T-helper 2 cell treated with Interferon-gamma antibody and Interleukin-4, amounts not matched to agents 5 μg/mL and 100 μg/mL, for 36 hours (primary cell): ENCODE results near the gene GGT6.

Experiments used
- DNase-seq: peaks from one replicate; pipeline ENCODE4 v3.0.0; 2021; ENCODE audit warnings: low spot score
- H3K27ac Mint-ChIP-seq: one replicate; pipeline ENCODE4 v1.8.0; 2021; ENCODE audit warnings: mild to moderate bottlenecking, mixed read lengths
- H3K27me3 Mint-ChIP-seq: one replicate; pipeline ENCODE4 v1.8.0; 2021; ENCODE audit warnings: low read depth, mixed read lengths
- H3K36me3 Mint-ChIP-seq: one replicate; pipeline ENCODE4 v1.8.0; 2021; ENCODE audit warnings: low read depth, mixed read lengths
- H3K4me1 Mint-ChIP-seq: one replicate; pipeline ENCODE4 v1.8.0; 2021; ENCODE audit warnings: low read depth, mixed read lengths
- H3K4me3 Mint-ChIP-seq: one replicate; pipeline ENCODE4 v1.8.0; 2022; ENCODE audit warnings: mild to moderate bottlenecking, moderate library complexity, mixed read lengths
- H3K9me3 Mint-ChIP-seq: one replicate; pipeline ENCODE4 v1.8.0; 2021; ENCODE audit warnings: mixed read lengths

Gene GGT6

GRCh38 chr17:4574448-4575045, 14.2 kb upstream of the GGT6 start:
- no peak overlapping the region for H3K27ac Mint-ChIP-seq
- H3K4me3 Mint-ChIP-seq, result no peak overlapping the region
- no peak for DNase-seq
- peaks cover 13% of the 10 kb centered on the region for H3K4me1 Mint-ChIP-seq
- H3K27me3 Mint-ChIP-seq, result peaks cover 8% of the 10 kb centered on the region
- no peaks in the 10 kb centered on the region for H3K9me3 Mint-ChIP-seq
- H3K36me3 Mint-ChIP-seq, result no peaks in the 10 kb centered on the region

GRCh38 chr17:4573669-4574068, 13.3 kb upstream of the GGT6 start:
- H3K9me3 Mint-ChIP-seq, result no peaks in the 10 kb centered on the region
- peak; percentile 80 for DNase-seq
- no peaks in the 10 kb centered on the region for H3K36me3 Mint-ChIP-seq
- H3K27me3 Mint-ChIP-seq, result peaks cover 8% of the 10 kb centered on the region
- H3K4me1 Mint-ChIP-seq, result peaks cover 13% of the 10 kb centered on the region
- H3K27ac Mint-ChIP-seq, result no peak overlapping the region
- no peak overlapping the region for H3K4me3 Mint-ChIP-seq

GRCh38 chr17:4573115-4573514, 12.7 kb upstream of the GGT6 start:
- no peak overlapping the region for H3K27ac Mint-ChIP-seq
- H3K36me3 Mint-ChIP-seq, result no peaks in the 10 kb centered on the region
- peaks cover 8% of the 10 kb centered on the region for H3K27me3 Mint-ChIP-seq
- no peak overlapping the region for H3K4me3 Mint-ChIP-seq
- peaks cover 13% of the 10 kb centered on the region for H3K4me1 Mint-ChIP-seq
- no peak for DNase-seq
- H3K9me3 Mint-ChIP-seq, result no peaks in the 10 kb centered on the region

- peaks cover 13% of the 10 kb centered on the region for H3K4me1 Mint-ChIP-seq
Measured at GRCh38 chr17:4572131-4572530, 11.8 kb upstream of the GGT6 start.

GRCh38 chr17:4569591-4569990, 9.2 kb upstream of the GGT6 start:
- DNase-seq, result no peak
- Mint-ChIP-seq H3K36me3 (no peaks in the 10 kb centered on the region), H3K27ac (no peak overlapping the region), H3K4me1 (peaks cover 22% of the 10 kb centered on the region), H3K4me3 (no peak overlapping the region), H3K9me3 (no peaks in the 10 kb centered on the region), H3K27me3 (peaks cover 5% of the 10 kb centered on the region)

More at GRCh38 chr17:4572131-4572530, 11.8 kb upstream of the GGT6 start:
- Mint-ChIP-seq H3K4me3 (no peak overlapping the region), H3K9me3 (no peaks in the 10 kb centered on the region), H3K27me3 (peaks cover 8% of the 10 kb centered on the region), H3K27ac (no peak overlapping the region), H3K36me3 (no peaks in the 10 kb centered on the region)
- no peak for DNase-seq

- H3K4me1 Mint-ChIP-seq, result peaks cover 30% of the 10 kb centered on the region
- DNase-seq, result no peak
- no peak overlapping the region for H3K4me3 Mint-ChIP-seq
- no peak overlapping the region for H3K27ac Mint-ChIP-seq
- H3K27me3 Mint-ChIP-seq, result peaks cover 5% of the 10 kb centered on the region
- H3K36me3 Mint-ChIP-seq, result no peaks in the 10 kb centered on the region
- no peaks in the 10 kb centered on the region for H3K9me3 Mint-ChIP-seq
Measured at GRCh38 chr17:4566785-4567184, 6.4 kb upstream of the GGT6 start.

GRCh38 chr17:4565209-4566141, 5.1 kb upstream of the GGT6 start:
- peaks cover 37% of the 10 kb centered on the region for H3K4me1 Mint-ChIP-seq
- H3K27ac Mint-ChIP-seq, result peak overlapping the region; percentile 23
- H3K9me3 Mint-ChIP-seq, result no peaks in the 10 kb centered on the region
- peak overlapping the region; percentile 50 for H3K4me3 Mint-ChIP-seq
- H3K36me3 Mint-ChIP-seq, result no peaks in the 10 kb centered on the region
- DNase-seq, result peak; percentile 56
- peaks cover 5% of the 10 kb centered on the region for H3K27me3 Mint-ChIP-seq

- peak overlapping the region; percentile 68 for H3K4me3 Mint-ChIP-seq
- no peaks in the 10 kb centered on the region for H3K9me3 Mint-ChIP-seq
- peaks cover 37% of the 10 kb centered on the region for H3K4me1 Mint-ChIP-seq
- no peaks in the 10 kb centered on the region for H3K27me3 Mint-ChIP-seq
- no peak for DNase-seq
- H3K36me3 Mint-ChIP-seq, result no peaks in the 10 kb centered on the region
- H3K27ac Mint-ChIP-seq, result peak overlapping the region; percentile 50
Measured at GRCh38 chr17:4562015-4562969, 1.9 kb upstream of the GGT6 start.

GRCh38 chr17:4560837-4561256, 470 bp upstream of the GGT6 start:
- no peaks in the 10 kb centered on the region for H3K36me3 Mint-ChIP-seq
- H3K9me3 Mint-ChIP-seq, result no peaks in the 10 kb centered on the region
- DNase-seq, result no peak
- H3K27me3 Mint-ChIP-seq, result no peaks in the 10 kb centered on the region
- no peak overlapping the region for H3K4me3 Mint-ChIP-seq
- peaks cover 39% of the 10 kb centered on the region for H3K4me1 Mint-ChIP-seq
- no peak overlapping the region for H3K27ac Mint-ChIP-seq

GRCh38 chr17:4559966-4560365, 411 bp downstream of the GGT6 start:
- Mint-ChIP-seq H3K27me3 (no peaks in the 10 kb centered on the region), H3K9me3 (no peaks in the 10 kb centered on the region), H3K4me3 (no peak overlapping the region), H3K36me3 (peaks cover 2% of the 10 kb centered on the region), H3K4me1 (peaks cover 38% of the 10 kb centered on the region), H3K27ac (no peak overlapping the region)
- no peak for DNase-seq

GRCh38 chr17:4559139-4559791, 1.1 kb downstream of the GGT6 start:
- Mint-ChIP-seq H3K27me3 (no peaks in the 10 kb centered on the region), H3K9me3 (no peaks in the 10 kb centered on the region), H3K4me1 (peaks cover 42% of the 10 kb centered on the region), H3K36me3 (peaks cover 8% of the 10 kb centered on the region), H3K4me3 (no peak overlapping the region), H3K27ac (no peak overlapping the region)
- no peak for DNase-seq

GRCh38 chr17:4558347-4558971, 1.9 kb downstream of the GGT6 start:
- no peak for DNase-seq
- no peak overlapping the region for H3K4me3 Mint-ChIP-seq
- peaks cover 43% of the 10 kb centered on the region for H3K4me1 Mint-ChIP-seq
- H3K27me3 Mint-ChIP-seq, result no peaks in the 10 kb centered on the region
- H3K36me3 Mint-ChIP-seq, result peaks cover 15% of the 10 kb centered on the region
- no peaks in the 10 kb centered on the region for H3K9me3 Mint-ChIP-seq
- no peak overlapping the region for H3K27ac Mint-ChIP-seq
